ENCODE data around the gene ENTPD8. TPM values are rescaled to one million over a fixed set of nuclear protein-coding genes. Genes with fewer than 3 reads are reported as not detected.

Gene ENTPD8
- total and polyA plus RNA-seq, 10 of the 15 experiments (the other 5 are each of a cell fraction or from before 2014, with no cell fraction given): not detected

GRCh38 chr9:137405677-137406081 lies 35.5 kb downstream of the ENTPD8 start:
- ChIA-PET SMC1A (ENCODE audit: uncharacterized antibody, unreplicated experiment) (no interaction called here), RAD21 (ENCODE audit: unreplicated experiment) (interaction anchor here (1.0 kb wide), 1 partner anchor 103 kb away, joined by 3 read pairs; the partner anchor contains the start of gene NRARP), CTCF (interaction anchor here (0.7 to 1.0 kb wide), 2 partner anchors 119 to 310 kb away, joined by 3 read pairs; no protein-coding TSS in a partner anchor), POLR2A (no interaction called here)
- Histone ChIP-seq H3K9me3 (replicated peaks; ENCODE audit: control insufficient read depth, insufficient read depth, low read length) (peaks cover 16% of the 10 kb centered on the region), H3K4me2 (ENCODE audit: control insufficient read depth, insufficient read depth) (no peak overlapping the region), H3K4me3 (no peak overlapping the region), H3K9ac (ENCODE audit: control insufficient read depth, insufficient read depth, low read length) (no peak overlapping the region), H3K27ac (ENCODE audit: control insufficient read depth, insufficient read depth) (no peak overlapping the region), H3K4me1 (ENCODE audit: control insufficient read depth, insufficient read depth, low read length) (peaks cover 8% of the 10 kb centered on the region), H3K36me3 (ENCODE audit: control insufficient read depth in 2 of 2, insufficient read depth in 2 of 2, low read length in 1 of 2) (no peaks in the 10 kb centered on the region; a peak in 1 of 4 replicates), H2AFZ (ENCODE audit: control insufficient read depth, low read depth, low read length) (no peak overlapping the region), H3K27me3 (replicated peaks in 1 of 2; ENCODE audit: control insufficient read depth in 2 of 2, insufficient read depth in 2 of 2, low read length in 1 of 2) (no peaks in the 10 kb centered on the region), H3K79me2 (ENCODE audit: control insufficient read depth, insufficient read depth, low read length) (no peaks in the 10 kb centered on the region), H4K20me1 (ENCODE audit: control insufficient read depth, insufficient read depth) (no peaks in the 10 kb centered on the region)
- WGBS (ENCODE audit: insufficient coverage, insufficient replicate concordance, low lambda C conversion rate, missing lambda C conversion rate): 92% methylated on average over 11 of the region's 11 CpGs
- TF ChIP-seq MEF2A (IDR thresholded peaks at IDR 0.05; ENCODE audit: insufficient read depth, low read depth, low read length) (no peak), MYB (IDR thresholded peaks at IDR 0.05; ENCODE audit: borderline replicate concordance, low read depth, low read length) (no peak), KDM1A (IDR thresholded peaks at IDR 0.05; ENCODE audit: borderline replicate concordance) (no peak), SIN3A (IDR thresholded peaks at IDR 0.05; ENCODE audit: low read depth, low read length) (no peak), IRF4 (IDR thresholded peaks at IDR 0.05; ENCODE audit: low read depth, low read length) (no peak), KAT2A (conservative IDR thresholded peaks at IDR 0.05; ENCODE audit: control insufficient read depth, low read depth, low read length) (no peak), JUND (IDR thresholded peaks at IDR 0.05; ENCODE audit: low read depth, low read length) (no peak), EZH2 (IDR thresholded peaks at IDR 0.05; ENCODE audit: borderline replicate concordance, control insufficient read depth, low read depth, low read length) (no peak), TARDBP (IDR thresholded peaks at IDR 0.05; ENCODE audit: borderline replicate concordance) (no peak), NKRF (conservative IDR thresholded peaks at IDR 0.05) (no peak), POU2F2 (IDR thresholded peaks at IDR 0.05; ENCODE audit: borderline replicate concordance, low read depth, low read length) (no peak), HDGF (IDR thresholded peaks at IDR 0.05) (no peak)
- intact Hi-C loops (cut with micrococcal nuclease; ENCODE audit: unreplicated experiment) (loop anchor here (2.0 kb wide), 1 partner anchor 103 kb away; the partner anchor contains the start of gene NRARP), in situ Hi-C loops (cut with MboI) (loop anchor here (5.0 kb wide), 1 partner anchor 113 kb away; no protein-coding TSS in a partner anchor)
- FAIRE-seq (no peak), ATAC-seq (no peak), DNase-seq (ENCODE audit: low read depth, low spot score) (no peak)
- no TSS peak for BruUV-seq (replicated peaks)
